Activated CD8-positive, alpha-beta T cell treated with anti-CD3 and anti-CD28 coated beads for 36 hours (primary cell): ENCODE results near the gene BMI1. TPM values are rescaled to one million over a fixed set of nuclear protein-coding genes. Genes with fewer than 3 reads are reported as not detected.

ENCODE experiments used
- ATAC-seq: fragments of 200-7000 bp; cut with Tn5 transposase; one replicate; pipeline ENCODE4 v1.10.0; 2021; ENCODE audit warnings: mild to moderate bottlenecking, moderate library complexity
- CTCF ChIA-PET: fragments of 350-600 bp; sonication (Branson Sonifier 250); formaldehyde crosslinking; loops from one replicate; lab custom pipeline; 2021; ENCODE audit warnings: antibody characterized with exemption; lab: Charles Lee
- POLR2A ChIA-PET: fragments of 350-600 bp; sonication (Branson Sonifier 250); formaldehyde crosslinking; loops from one replicate; lab custom pipeline; 2021; ENCODE audit warnings: antibody characterized with exemption; lab: Charles Lee
- DNase-seq: peaks from one replicate; pipeline ENCODE4 v3.0.0-alpha.2; 2020
- H3K27ac Mint-ChIP-seq: one replicate; pipeline ENCODE4 v1.8.0; 2021; ENCODE audit warnings: mild to moderate bottlenecking, mixed read lengths
- H3K27me3 Mint-ChIP-seq: one replicate; pipeline ENCODE4 v1.8.0; 2021; ENCODE audit warnings: mixed read lengths
- H3K36me3 Mint-ChIP-seq: one replicate; pipeline ENCODE4 v1.8.0; 2021; ENCODE audit warnings: low read depth, mixed read lengths
- H3K4me1 Mint-ChIP-seq: one replicate; pipeline ENCODE4 v1.8.0; 2021; ENCODE audit warnings: low read depth, mixed read lengths
- H3K4me3 Mint-ChIP-seq: one replicate; pipeline ENCODE4 v1.8.0; 2021; ENCODE audit warnings: mild to moderate bottlenecking, moderate library complexity, mixed read lengths
- H3K9me3 Mint-ChIP-seq: one replicate; pipeline ENCODE4 v1.8.0; 2021; ENCODE audit warnings: mixed read lengths
- CTCF ChIP-seq: fragments of 200-600 bp; IDR thresholded peaks from one replicate; pipeline ENCODE4 v1.8.0; 2022; ENCODE audit warnings: antibody characterized with exemption, mild to moderate bottlenecking
- intact Hi-C: fragments of 100-400 bp; cut with micrococcal nuclease; formaldehyde crosslinking; loops from one replicate; pipeline ENCODE4 v1.10.0; 2022
- total RNA-seq, 2 experiments: library from RNA; stranded (reverse); gene quantifications; one replicate each; pipeline ENCODE4 v1.2.3, GENCODE V29; 2021

The BMI1 gene
- total RNA-seq, 2 experiments from 2014 or later = 38.7 to 41.4 TPM

- CTCF ChIA-PET = no interaction called here
- Mint-ChIP-seq H3K27ac (no peak overlapping the region), H3K4me3 (peak overlapping the region; percentile 68)
Observed at GRCh38 chr10:22334414-22335172, 13.7 kb downstream of the BMI1 start.

GRCh38 chr10:22335173-22335933 lies 14.5 kb downstream of the BMI1 start:
- peak overlapping the region; percentile 68 for H3K4me3 Mint-ChIP-seq
- peaks cover 13% of the 10 kb centered on the region for H3K36me3 Mint-ChIP-seq
- POLR2A ChIA-PET = interaction anchor here (0.7 to 1.4 kb wide), 5 partner anchors 9 to 113 kb away, joined by 3 to 4 read pairs (median 3); partner anchors contain the start of gene COMMD3
- intact Hi-C loops = no loop called here
- CTCF ChIA-PET = no interaction called here
- peak; percentile 71 for ATAC-seq
- peaks cover 51% of the 10 kb centered on the region for H3K27me3 Mint-ChIP-seq
- H3K27ac Mint-ChIP-seq = peak overlapping the region; percentile 76
- peaks cover 4% of the 10 kb centered on the region for H3K9me3 Mint-ChIP-seq
- DNase-seq = peak; percentile 79
- no peak for TF ChIP-seq CTCF
- H3K4me1 Mint-ChIP-seq = peaks cover 36% of the 10 kb centered on the region

More at GRCh38 chr10:22334414-22335172, 13.7 kb downstream of the BMI1 start:
- peaks cover 6% of the 10 kb centered on the region for H3K9me3 Mint-ChIP-seq
- H3K4me1 Mint-ChIP-seq = peaks cover 33% of the 10 kb centered on the region
- peaks cover 53% of the 10 kb centered on the region for H3K27me3 Mint-ChIP-seq
- no peak for TF ChIP-seq CTCF
- H3K36me3 Mint-ChIP-seq = peaks cover 17% of the 10 kb centered on the region
- ATAC-seq = no peak
- no peak for DNase-seq
- intact Hi-C loops = no loop called here
- POLR2A ChIA-PET = interaction anchor here (0.7 to 1.4 kb wide), 5 partner anchors 8 to 113 kb away, joined by 3 to 4 read pairs (median 3); partner anchors contain the start of gene COMMD3

DNA sequence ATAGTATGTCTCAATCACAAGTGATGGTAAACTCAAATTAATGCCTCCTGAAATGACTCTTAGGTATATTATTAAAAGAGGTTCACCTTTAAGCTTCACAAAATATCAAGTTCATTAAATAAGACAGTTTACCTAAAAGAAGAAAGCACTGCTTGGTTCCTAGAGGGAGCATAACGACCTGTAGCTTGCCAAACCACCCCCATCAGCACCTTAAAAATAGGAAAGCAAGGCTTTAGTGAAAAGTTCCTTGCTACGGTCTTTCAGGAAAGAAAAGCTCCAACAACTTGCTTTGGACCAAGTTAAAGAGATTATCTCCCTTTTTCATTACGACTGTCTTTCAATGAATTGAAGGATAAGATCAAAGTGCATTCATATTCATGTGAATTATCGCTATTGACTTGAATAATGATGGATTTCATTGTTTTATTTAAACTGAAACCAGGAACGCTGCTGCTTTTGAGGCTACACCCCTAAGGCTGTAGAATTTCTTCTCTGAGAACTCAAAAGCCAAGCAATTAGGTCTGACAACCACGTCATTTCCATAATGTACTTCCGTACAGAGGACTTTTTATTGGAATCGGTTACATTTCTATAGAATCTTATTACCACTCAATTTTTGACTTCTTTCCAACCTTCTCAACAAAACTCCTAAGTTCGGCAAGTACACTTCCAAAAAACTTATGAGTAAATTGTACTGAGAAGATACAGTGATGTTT lies 17.4 kb downstream of the BMI1 start:
- H3K4me3 Mint-ChIP-seq = no peak overlapping the region
- ChIA-PET CTCF (interaction anchor here (0.8 kb wide), 1 partner anchor 22 kb away, joined by 3 read pairs; the partner anchor contains the start of gene COMMD3), POLR2A (no interaction called here)
- DNase-seq = no peak
- H3K9me3 Mint-ChIP-seq = peaks cover 4% of the 10 kb centered on the region
- peaks cover 11% of the 10 kb centered on the region for H3K36me3 Mint-ChIP-seq
- H3K27me3 Mint-ChIP-seq = peaks cover 59% of the 10 kb centered on the region
- peaks cover 32% of the 10 kb centered on the region for H3K4me1 Mint-ChIP-seq
- TF ChIP-seq CTCF = no peak
- intact Hi-C loops = no loop called here
- H3K27ac Mint-ChIP-seq = no peak overlapping the region
- no peak for ATAC-seq

DNA sequence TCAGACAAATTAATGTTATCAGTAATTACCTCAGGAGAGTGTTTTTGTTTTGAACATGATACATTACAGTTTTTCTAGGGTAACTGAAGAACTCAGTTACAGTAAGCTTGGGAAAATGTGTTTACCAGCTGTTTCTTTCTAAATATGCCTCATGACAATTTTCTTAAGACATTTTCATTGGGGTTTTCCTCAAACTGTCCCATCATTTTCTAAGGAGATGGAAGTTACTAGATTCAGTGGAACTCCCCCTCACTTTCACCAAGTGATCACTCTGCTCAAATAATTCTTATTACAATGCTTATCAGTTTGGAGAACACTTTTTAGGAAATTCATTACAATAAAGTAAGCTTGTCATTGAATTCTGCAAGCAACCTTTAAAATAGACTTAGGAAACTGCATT lies 18.0 kb downstream of the BMI1 start:
- Mint-ChIP-seq H3K36me3 (peaks cover 5% of the 10 kb centered on the region), H3K27me3 (peaks cover 56% of the 10 kb centered on the region), H3K9me3 (no peaks in the 10 kb centered on the region), H3K4me1 (peaks cover 26% of the 10 kb centered on the region), H3K27ac (no peak overlapping the region), H3K4me3 (no peak overlapping the region)
- ATAC-seq = no peak
- no peak for DNase-seq
- POLR2A ChIA-PET = no interaction called here
- TF ChIP-seq CTCF = no peak
- CTCF ChIA-PET = no interaction called here
- intact Hi-C loops = no loop called here
